ENCODE results near the gene MAPK11.

- TF ChIP-seq CTCF (conservative IDR thresholded peaks at IDR 0.05) (no peak), EZH2 (IDR thresholded peaks at IDR 0.05; ENCODE audit: low read depth) (no peak)
These were observed 50.2 kb downstream of the MAPK11 start for GRCh38 chr22:50219800-50220602.

Data from PC-9 (cell line).